Astrocyte (in vitro differentiated cells and primary cell): ENCODE measurements around the gene RTEL1. TPM values are rescaled to one million over a fixed set of nuclear protein-coding genes. Genes with fewer than 3 reads are reported as not detected.
A peak's percentile ranks its signal among the peaks of the same experiment; 100 is the strongest.

Source experiments
- DNase-seq: peaks from one replicate; pipeline ENCODE4 v3.0.0-alpha.2; 2010; ENCODE audit warnings: low read depth
- FAIRE-seq: peaks from 2 replicates; lab custom pipeline; 2011; peaks lifted over from hg19 to GRCh38; lab: Jason Lieb, UNC
- H2AFZ ChIP-seq: 2 replicates; pipeline ENCODE4 v1.6.0; 2012; ENCODE audit warnings: low read depth, low read length, inconsistent platforms
- H3K27ac ChIP-seq: 2 replicates; pipeline ENCODE4 v1.5.1; 2011; ENCODE audit warnings: low read depth, low read length, inconsistent platforms
- H3K27me3 ChIP-seq: 2 replicates; pipeline ENCODE4 v1.6.0; 2011; ENCODE audit warnings: low read length, inconsistent platforms; ENCODE audit not compliant: insufficient read depth
- H3K36me3 ChIP-seq: 2 replicates; pipeline ENCODE4 v1.5.1; 2011; ENCODE audit warnings: low read length, inconsistent platforms; ENCODE audit not compliant: insufficient read depth
- H3K4me1 ChIP-seq: 2 replicates; pipeline ENCODE4 v1.5.1; 2011; ENCODE audit warnings: low read length, inconsistent platforms; ENCODE audit not compliant: insufficient read depth
- H3K4me2 ChIP-seq: 2 replicates; pipeline ENCODE4 v1.6.0; 2012; ENCODE audit warnings: low read length, inconsistent platforms
- H3K4me3 ChIP-seq: 2 replicates; pipeline ENCODE4 v1.5.1; 2011; ENCODE audit warnings: low read depth, mild to moderate bottlenecking, low read length, inconsistent platforms; ENCODE audit not compliant: insufficient read depth
- H3K79me2 ChIP-seq: 2 replicates; pipeline ENCODE4 v1.6.0; 2012; ENCODE audit warnings: mild to moderate bottlenecking, low read length, inconsistent platforms; ENCODE audit not compliant: insufficient read depth
- H3K9ac ChIP-seq: 2 replicates; pipeline ENCODE4 v1.6.0; 2012; ENCODE audit warnings: mild to moderate bottlenecking, low read length, inconsistent platforms
- H3K9me3 ChIP-seq: 2 replicates; pipeline ENCODE4 v1.5.1; 2012; ENCODE audit warnings: low read depth, mild to moderate bottlenecking, low read length, inconsistent platforms; ENCODE audit not compliant: insufficient read depth
- H4K20me1 ChIP-seq: 2 replicates; pipeline ENCODE4 v1.6.0; 2012; ENCODE audit warnings: low read length, inconsistent platforms; ENCODE audit not compliant: insufficient read depth
- H3K27ac Mint-ChIP-seq: one replicate; pipeline ENCODE4 v1.8.0; 2021; ENCODE audit warnings: mild to moderate bottlenecking, mixed read lengths; ENCODE audit not compliant: unreplicated experiment
- H3K27me3 Mint-ChIP-seq: one replicate; pipeline ENCODE4 v1.8.0; 2021; ENCODE audit warnings: low read depth, mixed read lengths; ENCODE audit not compliant: unreplicated experiment
- H3K36me3 Mint-ChIP-seq: one replicate; pipeline ENCODE4 v1.8.0; 2021; ENCODE audit warnings: low read depth, mixed read lengths; ENCODE audit not compliant: unreplicated experiment
- H3K4me1 Mint-ChIP-seq: one replicate; pipeline ENCODE4 v1.8.0; 2021; ENCODE audit warnings: low read depth, mixed read lengths; ENCODE audit not compliant: unreplicated experiment
- H3K4me3 Mint-ChIP-seq: one replicate; pipeline ENCODE4 v1.8.0; 2021; ENCODE audit warnings: mild to moderate bottlenecking, moderate library complexity, mixed read lengths; ENCODE audit not compliant: unreplicated experiment
- H3K9me3 Mint-ChIP-seq: one replicate; pipeline ENCODE4 v1.8.0; 2021; ENCODE audit warnings: mild to moderate bottlenecking, mixed read lengths; ENCODE audit not compliant: unreplicated experiment
- EZH2 ChIP-seq: IDR thresholded peaks from 2 replicates; pipeline ENCODE4 v1.6.1; 2012; ENCODE audit warnings: mild to moderate bottlenecking, low read length, inconsistent platforms; ENCODE audit not compliant: insufficient read depth
- total RNA-seq: library from RNA; stranded (reverse); gene quantifications from 2 replicates; pipeline ENCODE4 v1.2.1, GENCODE V29; 2021
- TF ChIP-seq, protein P1 (sequence below): IDR thresholded peaks from 2 replicates; pipeline ENCODE4 v1.5.1; 2011; ENCODE audit warnings: low read depth, mild to moderate bottlenecking, inconsistent platforms, low read length, moderate library complexity; ENCODE audit not compliant: insufficient read depth

RTEL1 gene
- total RNA-seq, 1 donor from 2014 or later = 15.5 TPM

DNA sequence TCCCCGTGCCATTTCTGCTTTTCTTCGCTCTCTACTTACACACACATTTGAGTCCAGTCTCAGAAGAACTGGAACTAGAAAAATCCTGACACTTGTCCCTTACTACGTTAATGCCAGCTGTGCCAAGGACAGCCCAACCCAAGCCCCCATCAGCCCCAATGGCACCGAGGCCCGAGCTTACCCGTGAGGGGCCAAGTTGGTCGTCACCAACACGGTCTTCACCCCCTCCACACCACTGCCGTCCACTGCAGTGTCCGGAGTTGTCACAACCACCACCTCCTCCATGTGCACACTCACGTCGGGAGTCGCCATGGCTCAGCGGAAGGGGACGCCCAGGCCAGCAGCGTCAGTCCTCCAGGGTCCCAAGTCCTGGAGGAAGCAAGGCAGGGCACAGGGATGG is 39.0 kb upstream of the RTEL1 start:
- Histone ChIP-seq H4K20me1 (peaks cover 40% of the 10 kb centered on the region), H3K36me3 (no peaks in the 10 kb centered on the region), H3K4me2 (no peak overlapping the region), H3K4me1 (no peaks in the 10 kb centered on the region), H3K9me3 (no peaks in the 10 kb centered on the region), H3K79me2 (peaks cover 58% of the 10 kb centered on the region), H3K27ac (no peak overlapping the region), H3K4me3 (no peak overlapping the region), H3K9ac (no peak overlapping the region), H2AFZ (no peak overlapping the region), H3K27me3 (no peaks in the 10 kb centered on the region)
- no peak overlapping the region for H3K27ac Mint-ChIP-seq
- no peak for DNase-seq
- H3K9me3 Mint-ChIP-seq = no peaks in the 10 kb centered on the region
- peaks cover 22% of the 10 kb centered on the region for H3K36me3 Mint-ChIP-seq
- no peak for TF ChIP-seq EZH2
- no peaks in the 10 kb centered on the region for H3K4me1 Mint-ChIP-seq
- no peak overlapping the region for H3K4me3 Mint-ChIP-seq
- FAIRE-seq = no peak
- H3K27me3 Mint-ChIP-seq = no peaks in the 10 kb centered on the region

DNA sequence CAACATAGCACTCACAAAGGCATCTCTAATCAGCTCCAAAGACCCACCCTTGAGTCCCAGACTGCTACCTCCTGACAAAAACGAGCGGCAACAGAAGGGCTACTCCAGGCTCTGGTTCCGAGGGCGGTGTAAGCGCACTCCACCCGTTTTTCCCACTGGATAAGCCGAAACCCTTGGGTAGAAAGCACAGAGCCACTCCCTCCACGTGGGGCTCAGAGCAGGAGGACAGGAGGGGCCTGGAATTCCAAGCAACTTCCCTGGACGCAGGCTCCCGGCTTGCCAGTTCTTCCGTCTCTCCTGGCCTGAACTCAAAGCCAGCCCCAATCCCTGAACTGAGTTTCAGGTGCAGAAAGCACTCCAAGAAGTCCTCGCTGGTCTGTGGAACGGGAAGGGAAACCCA is 38.6 kb upstream of the RTEL1 start:
- Histone ChIP-seq H3K79me2 (peaks cover 60% of the 10 kb centered on the region), H3K9me3 (no peaks in the 10 kb centered on the region), H3K27me3 (no peaks in the 10 kb centered on the region), H3K27ac (no peak overlapping the region), H2AFZ (no peak overlapping the region), H3K4me1 (no peaks in the 10 kb centered on the region), H3K9ac (no peak overlapping the region), H3K4me3 (no peak overlapping the region), H3K36me3 (no peaks in the 10 kb centered on the region), H4K20me1 (peaks cover 40% of the 10 kb centered on the region), H3K4me2 (no peak overlapping the region)
- Mint-ChIP-seq H3K9me3 (no peaks in the 10 kb centered on the region), H3K27ac (no peak overlapping the region), H3K27me3 (no peaks in the 10 kb centered on the region), H3K36me3 (peaks cover 21% of the 10 kb centered on the region), H3K4me3 (no peak overlapping the region), H3K4me1 (no peaks in the 10 kb centered on the region)
- FAIRE-seq = no peak
- no peak for DNase-seq
- TF ChIP-seq EZH2 = no peak
- TF ChIP-seq, protein P1, sequence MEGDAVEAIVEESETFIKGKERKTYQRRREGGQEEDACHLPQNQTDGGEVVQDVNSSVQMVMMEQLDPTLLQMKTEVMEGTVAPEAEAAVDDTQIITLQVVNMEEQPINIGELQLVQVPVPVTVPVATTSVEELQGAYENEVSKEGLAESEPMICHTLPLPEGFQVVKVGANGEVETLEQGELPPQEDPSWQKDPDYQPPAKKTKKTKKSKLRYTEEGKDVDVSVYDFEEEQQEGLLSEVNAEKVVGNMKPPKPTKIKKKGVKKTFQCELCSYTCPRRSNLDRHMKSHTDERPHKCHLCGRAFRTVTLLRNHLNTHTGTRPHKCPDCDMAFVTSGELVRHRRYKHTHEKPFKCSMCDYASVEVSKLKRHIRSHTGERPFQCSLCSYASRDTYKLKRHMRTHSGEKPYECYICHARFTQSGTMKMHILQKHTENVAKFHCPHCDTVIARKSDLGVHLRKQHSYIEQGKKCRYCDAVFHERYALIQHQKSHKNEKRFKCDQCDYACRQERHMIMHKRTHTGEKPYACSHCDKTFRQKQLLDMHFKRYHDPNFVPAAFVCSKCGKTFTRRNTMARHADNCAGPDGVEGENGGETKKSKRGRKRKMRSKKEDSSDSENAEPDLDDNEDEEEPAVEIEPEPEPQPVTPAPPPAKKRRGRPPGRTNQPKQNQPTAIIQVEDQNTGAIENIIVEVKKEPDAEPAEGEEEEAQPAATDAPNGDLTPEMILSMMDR = no peak

DNA sequence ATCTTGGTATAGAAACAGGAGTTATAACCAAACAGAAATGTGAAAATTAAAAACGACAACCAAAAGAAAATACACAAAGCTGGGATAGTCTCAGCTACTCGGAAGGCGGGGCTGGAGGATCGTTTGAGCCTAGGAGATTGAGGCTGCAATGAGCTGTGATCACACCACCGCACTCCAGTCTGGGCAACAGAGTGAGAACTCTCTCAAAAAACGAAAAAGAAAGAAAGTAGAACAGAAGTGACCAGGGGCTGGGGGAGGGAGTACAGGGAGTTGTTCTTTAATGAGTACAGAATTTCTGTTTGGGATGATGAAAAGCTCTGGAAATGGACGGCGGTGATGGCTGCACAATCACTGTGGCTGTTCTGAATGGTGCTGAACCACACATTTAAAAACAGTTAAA is 37.1 kb upstream of the RTEL1 start:
- no peaks in the 10 kb centered on the region for H3K27me3 Mint-ChIP-seq
- Histone ChIP-seq H3K9me3 (no peaks in the 10 kb centered on the region), H3K79me2 (peaks cover 73% of the 10 kb centered on the region), H3K4me3 (no peak overlapping the region), H2AFZ (no peak overlapping the region), H3K27ac (no peak overlapping the region), H3K4me1 (peaks cover 3% of the 10 kb centered on the region), H3K36me3 (no peaks in the 10 kb centered on the region), H4K20me1 (peaks cover 37% of the 10 kb centered on the region), H3K4me2 (no peak overlapping the region), H3K9ac (no peak overlapping the region), H3K27me3 (no peaks in the 10 kb centered on the region)
- peaks cover 15% of the 10 kb centered on the region for H3K36me3 Mint-ChIP-seq
- H3K27ac Mint-ChIP-seq = no peak overlapping the region
- no peak for FAIRE-seq
- peak overlapping the region; percentile 13 for H3K4me3 Mint-ChIP-seq
- no peak for DNase-seq
- H3K9me3 Mint-ChIP-seq = no peaks in the 10 kb centered on the region
- H3K4me1 Mint-ChIP-seq = peaks cover 2% of the 10 kb centered on the region
- TF ChIP-seq, protein P1 = no peak
- TF ChIP-seq EZH2 = no peak
